Cortex of kidney (tissue), 1 donor: ENCODE data around the gene REX1BD.
A peak's percentile ranks its signal among the peaks of the same experiment; 100 is the strongest.
"Not testable (repeated sequence)": the region's sequence is repeated elsewhere in the genome, so short reads cannot be mapped to it uniquely, and the experiment has no call there.

Source experiments
- DNase-seq: peaks from one replicate; lab custom pipeline; 2025; lab: John Stamatoyannopoulos, UW

REX1BD gene

GRCh38 chr19:18588611-18589379 lies at the start of gene REX1BD:
Gene REX1BD (plus strand): TSS chr19:18588798. CDS start chr19:18588802, 4 bp downstream.
- DNase-seq: no peak

- DNase-seq: no peak
Observed at GRCh38 chr19:18539372-18539771, 49.2 kb upstream of the REX1BD start.

GRCh38 chr19:18540200-18540599 lies 48.4 kb upstream of the REX1BD start:
- not testable (repeated sequence) for DNase-seq

- no peak for DNase-seq
Observed at GRCh38 chr19:18541258-18541991, 47.2 kb upstream of the REX1BD start.

GRCh38 chr19:18541992-18542940 lies 46.3 kb upstream of the REX1BD start:
- DNase-seq: no peak

GRCh38 chr19:18542941-18543813 lies 45.4 kb upstream of the REX1BD start, which contains the start of gene FKBP8:
Gene FKBP8 (minus strand): TSS chr19:18543573. CDS start chr19:18541970, 1,603 bp downstream.
- no peak for DNase-seq

GRCh38 chr19:18543814-18544475 lies 44.7 kb upstream of the REX1BD start:
- no peak for DNase-seq

- DNase-seq: no peak
Observed at GRCh38 chr19:18551631-18552030, 37.0 kb upstream of the REX1BD start.

- no peak for DNase-seq
Observed at GRCh38 chr19:18557411-18558201, 31.0 kb upstream of the REX1BD start, which contains the start of gene KXD1. Gene KXD1 (plus strand): TSS chr19:18557870. CDS start chr19:18562057, 4,187 bp downstream.

- DNase-seq: no peak
Observed at GRCh38 chr19:18558202-18558555, 30.4 kb upstream of the REX1BD start.

GRCh38 chr19:18558604-18559003 lies 30.0 kb upstream of the REX1BD start:
- DNase-seq: no peak

GRCh38 chr19:18559685-18560084 lies 28.9 kb upstream of the REX1BD start:
- no peak for DNase-seq

- DNase-seq: no peak
Observed at GRCh38 chr19:18562086-18562485, 26.5 kb upstream of the REX1BD start.

GRCh38 chr19:18566953-18567352 lies 21.6 kb upstream of the REX1BD start:
- no peak for DNase-seq

GRCh38 chr19:18568367-18568766 lies 20.2 kb upstream of the REX1BD start:
- no peak for DNase-seq

- DNase-seq: peak; percentile 47
Observed at GRCh38 chr19:18571564-18572344, 16.8 kb upstream of the REX1BD start, which contains the start of gene UBA52. Gene UBA52 (plus strand): TSS chr19:18571857. CDS start chr19:18573301, 1,444 bp downstream.

- DNase-seq: no peak
Observed at GRCh38 chr19:18574691-18575291, 13.8 kb upstream of the REX1BD start.

GRCh38 chr19:18576383-18576782 lies 12.2 kb upstream of the REX1BD start:
- no peak for DNase-seq
